NCI-H69 (cell line): Measurements from ENCODE around the gene CTAGE9.
"Not testable (repeated sequence)": the region's sequence is repeated elsewhere in the genome, so short reads cannot be mapped to it uniquely, and the experiment has no call there.

Experiments
- DNase-seq: peaks from one replicate; lab custom pipeline; 2025; lab: John Stamatoyannopoulos, UW

CTAGE9 gene

DNA sequence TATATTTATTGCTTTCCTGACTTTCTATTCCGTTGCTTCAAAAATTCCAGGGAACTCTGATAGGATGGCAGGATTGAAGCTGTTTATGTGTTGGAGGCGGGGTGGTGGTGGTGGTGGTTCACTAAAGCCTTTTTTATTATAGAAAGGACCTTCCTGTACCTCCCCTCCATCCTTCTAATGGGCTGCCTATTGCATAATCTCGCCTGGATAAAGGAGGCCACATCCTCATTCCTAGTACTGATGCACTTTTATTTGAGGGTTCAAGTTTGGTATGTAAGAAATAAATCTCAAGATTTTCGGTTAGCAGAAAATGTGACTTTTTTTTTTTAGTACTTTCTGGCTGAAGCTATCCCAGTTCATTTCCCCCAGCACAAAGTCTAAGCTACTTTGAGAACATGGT lies 18.7 kb upstream of the CTAGE9 start:
- no peak for DNase-seq

DNA sequence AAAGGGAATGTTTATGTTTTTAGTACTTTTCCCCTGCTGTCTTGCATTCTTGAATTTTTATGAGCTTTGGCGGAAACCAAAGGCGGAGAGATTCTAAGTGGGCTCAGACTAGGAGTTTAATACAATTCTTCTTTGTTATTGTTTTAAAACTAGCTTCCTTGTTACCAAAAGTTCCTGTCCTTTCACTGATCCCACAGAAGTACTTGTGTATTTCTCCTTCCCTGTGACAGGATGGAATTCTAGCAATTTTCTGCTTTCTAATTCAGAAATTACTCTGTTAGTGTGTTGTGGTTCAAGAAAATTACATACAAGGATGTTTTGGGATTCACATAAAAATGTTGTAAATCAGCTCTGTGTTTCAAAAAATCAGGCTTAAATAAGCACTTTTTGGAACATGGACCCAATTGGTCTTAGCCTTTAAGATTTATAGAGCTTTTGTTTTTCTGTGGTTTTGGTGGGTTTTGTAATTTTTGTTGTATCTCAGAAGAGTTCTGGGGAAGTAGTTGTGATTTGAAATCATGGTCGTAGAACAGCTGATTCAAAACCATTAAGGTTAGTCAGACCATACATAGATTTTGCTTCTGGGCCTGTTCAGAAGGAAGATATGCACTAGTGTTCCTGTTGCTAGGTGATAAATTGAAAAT lies 17.6 kb upstream of the CTAGE9 start:
- DNase-seq, result no peak

DNA sequence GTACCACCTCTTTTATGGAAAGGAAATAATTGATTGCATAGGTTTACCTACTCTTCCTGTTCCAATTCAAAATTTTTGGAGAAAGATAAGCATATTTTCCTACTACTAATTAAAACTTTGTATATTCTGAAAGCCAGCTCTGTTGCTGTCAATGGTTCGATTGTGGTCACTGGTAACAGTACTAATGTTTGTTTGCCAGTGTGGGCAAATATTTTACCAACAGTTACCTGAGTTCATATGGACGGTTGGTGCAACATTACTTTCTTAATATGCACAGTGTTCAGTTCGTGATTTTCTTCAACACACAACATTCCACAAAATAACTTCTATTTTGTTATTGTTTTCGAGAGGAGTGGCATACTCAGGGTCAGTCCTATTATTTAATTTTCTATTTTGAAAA lies 17.1 kb upstream of the CTAGE9 start:
- no peak for DNase-seq

DNA sequence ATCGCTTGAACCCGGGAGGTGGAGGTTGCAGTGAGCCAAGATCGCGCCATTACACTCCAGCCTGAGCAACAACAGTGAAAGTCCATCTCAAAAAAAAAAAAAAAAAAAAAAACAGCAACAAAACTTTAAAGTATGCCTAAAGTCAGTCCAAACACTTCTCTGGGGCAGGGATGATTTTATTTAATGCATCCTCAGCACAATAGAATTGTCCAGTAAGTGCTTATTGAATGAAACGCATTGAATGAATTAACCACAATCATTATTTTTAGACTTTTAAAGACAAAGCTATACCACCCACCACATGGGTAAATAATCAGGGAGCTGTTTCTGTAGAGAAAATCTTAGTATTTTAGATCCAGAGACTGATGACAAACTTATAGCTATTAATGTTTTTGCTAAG lies 16.6 kb upstream of the CTAGE9 start:
- no peak for DNase-seq

DNA sequence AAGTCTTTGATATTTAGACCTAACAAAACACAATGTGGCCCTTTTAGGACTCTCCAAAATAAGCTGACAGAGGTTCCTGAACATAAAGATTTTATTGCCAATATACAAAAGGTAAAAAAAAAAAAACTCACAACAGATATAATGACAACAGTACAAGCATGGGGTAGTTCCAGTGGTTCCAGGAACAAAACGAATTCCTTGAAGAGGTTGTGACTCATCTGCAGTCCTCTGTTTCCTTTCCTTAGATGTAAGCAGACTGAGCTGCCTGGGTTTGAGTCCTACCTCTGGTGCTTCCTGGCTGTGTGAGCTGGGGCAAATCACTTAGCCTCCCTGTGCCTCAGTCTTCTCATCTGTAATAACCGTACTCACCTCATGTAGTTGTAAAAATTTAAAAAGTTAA lies 13.3 kb upstream of the CTAGE9 start:
- no peak for DNase-seq

DNA sequence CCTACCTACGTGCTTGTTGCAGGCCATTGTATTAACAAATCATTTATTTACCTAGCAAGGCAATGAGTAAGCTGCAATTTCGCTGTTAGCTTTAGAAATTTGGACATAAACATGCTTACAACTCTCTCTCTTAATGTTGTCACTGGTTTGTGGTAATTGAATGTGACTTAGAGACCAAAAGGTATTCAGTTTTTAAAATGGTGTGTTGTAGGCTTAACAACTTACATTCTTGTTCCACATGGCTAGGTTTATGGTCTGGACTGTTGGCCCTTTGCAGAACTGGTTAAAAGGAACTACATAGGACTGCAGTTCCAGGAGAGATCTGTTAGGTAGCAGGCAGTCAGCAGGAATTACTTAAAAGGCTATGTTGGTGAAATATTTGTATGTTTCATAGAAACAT lies 10.3 kb upstream of the CTAGE9 start:
- no peak for DNase-seq

DNA sequence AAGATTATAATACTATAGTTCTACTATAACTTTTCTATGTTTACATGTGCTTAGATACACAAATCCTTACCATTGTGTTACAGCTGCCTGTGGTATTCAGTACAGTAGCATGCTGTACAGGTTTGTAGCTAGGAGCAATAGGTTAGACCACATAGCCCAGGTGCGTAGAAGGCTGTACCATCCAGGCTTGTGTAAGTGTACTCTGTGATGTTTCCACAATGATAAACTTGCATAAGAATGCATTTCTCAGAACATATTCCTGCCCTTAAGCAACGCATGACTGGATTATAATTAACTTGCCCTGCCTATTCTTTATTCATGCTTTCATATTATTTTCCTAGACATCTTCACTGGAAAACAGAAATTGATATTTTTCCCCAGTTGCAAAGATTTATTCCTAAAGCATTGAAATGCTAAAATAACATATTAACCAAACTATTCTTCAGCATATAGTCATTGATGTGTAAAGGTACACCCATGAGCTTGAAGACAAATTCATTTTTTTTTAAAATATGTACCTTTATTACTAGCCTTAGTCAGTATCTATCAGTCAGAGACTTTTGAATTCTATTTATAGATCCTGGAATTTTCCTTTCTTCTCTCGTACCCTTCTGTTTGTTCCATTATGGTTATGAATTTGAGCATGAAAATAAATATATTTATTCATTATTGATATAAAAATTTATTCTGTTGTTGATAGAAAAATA lies 7.2 kb upstream of the CTAGE9 start:
- no peak for DNase-seq

DNA sequence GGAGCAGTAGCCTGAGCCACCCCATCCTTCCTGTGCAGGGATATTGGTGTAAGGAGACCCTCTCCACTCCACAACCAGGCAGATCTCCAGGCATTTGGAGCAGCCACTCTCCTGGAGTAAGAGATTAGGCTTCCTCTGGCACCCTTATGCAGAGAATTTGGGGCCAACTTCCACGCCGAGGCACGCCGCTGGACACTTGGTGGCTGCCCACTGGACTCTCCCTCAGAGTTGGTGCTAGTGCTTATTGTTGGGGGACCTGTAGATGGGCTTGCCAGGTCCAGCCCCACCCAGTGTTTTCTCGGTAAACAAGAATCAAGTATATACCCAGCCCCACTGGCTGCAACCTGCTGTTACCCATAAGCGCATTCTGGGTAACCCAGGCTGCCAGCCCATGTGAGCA lies 4.8 kb upstream of the CTAGE9 start:
- DNase-seq, result not testable (repeated sequence)

DNA sequence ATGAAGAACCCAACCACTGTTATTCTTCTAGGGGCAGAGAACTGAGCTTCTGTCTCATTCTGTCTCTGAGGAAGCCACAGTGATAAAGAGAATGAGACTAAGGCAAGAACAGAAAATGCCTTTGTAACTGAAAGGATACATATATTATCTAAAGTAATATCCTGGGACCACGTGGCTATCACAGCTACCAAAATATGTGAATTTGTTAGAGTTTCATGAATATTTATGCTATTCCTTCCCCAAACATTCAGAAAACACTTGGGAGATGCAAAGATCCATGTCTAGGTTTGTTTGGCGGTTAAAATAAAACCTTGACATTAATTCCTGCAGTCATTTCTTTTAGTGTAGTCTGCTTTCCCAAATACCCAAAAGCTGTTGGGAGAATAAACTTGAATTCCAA lies 6.9 kb downstream of the CTAGE9 start:
- DNase-seq, result not testable (repeated sequence)

DNA sequence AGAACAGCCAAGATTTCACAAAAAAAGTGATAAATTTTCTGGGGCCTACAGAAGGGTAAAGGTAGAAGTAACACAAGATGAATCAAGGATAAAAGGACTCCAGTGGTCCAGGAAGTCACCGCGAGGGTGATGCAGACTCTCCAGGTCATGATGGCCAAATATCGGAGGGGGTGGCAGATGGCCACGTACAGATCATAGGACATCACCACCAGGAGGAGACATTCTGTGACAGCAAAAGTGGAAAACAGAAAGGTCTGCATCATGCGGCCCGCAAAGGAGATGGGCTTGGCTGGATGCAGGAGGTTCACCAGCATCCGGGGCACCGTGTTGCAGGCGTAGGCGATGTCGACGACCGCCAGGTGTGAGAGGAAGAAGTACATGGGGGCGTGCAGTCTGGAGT lies 10.0 kb downstream of the CTAGE9 start:
- DNase-seq, result not testable (repeated sequence)

DNA sequence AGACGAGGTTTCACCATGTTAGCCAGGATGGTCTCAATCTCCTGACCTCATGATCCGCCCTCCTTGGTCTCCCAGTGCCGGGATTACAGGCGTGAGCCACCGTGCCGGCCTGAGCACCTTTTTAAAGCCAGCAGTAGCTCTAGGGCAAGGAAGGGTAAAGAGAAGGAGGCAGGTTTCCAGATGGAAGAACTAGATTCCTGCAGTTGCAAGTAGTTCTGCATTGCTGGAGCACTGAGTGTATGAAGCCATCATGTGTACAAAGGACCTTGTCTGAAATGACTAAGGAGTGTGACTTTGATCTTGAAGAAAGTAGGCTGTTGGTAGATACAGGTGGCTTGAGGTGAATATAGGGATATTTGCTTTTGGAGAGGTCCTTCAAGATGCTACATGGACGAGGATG lies 13.9 kb downstream of the CTAGE9 start:
- no peak for DNase-seq

DNA sequence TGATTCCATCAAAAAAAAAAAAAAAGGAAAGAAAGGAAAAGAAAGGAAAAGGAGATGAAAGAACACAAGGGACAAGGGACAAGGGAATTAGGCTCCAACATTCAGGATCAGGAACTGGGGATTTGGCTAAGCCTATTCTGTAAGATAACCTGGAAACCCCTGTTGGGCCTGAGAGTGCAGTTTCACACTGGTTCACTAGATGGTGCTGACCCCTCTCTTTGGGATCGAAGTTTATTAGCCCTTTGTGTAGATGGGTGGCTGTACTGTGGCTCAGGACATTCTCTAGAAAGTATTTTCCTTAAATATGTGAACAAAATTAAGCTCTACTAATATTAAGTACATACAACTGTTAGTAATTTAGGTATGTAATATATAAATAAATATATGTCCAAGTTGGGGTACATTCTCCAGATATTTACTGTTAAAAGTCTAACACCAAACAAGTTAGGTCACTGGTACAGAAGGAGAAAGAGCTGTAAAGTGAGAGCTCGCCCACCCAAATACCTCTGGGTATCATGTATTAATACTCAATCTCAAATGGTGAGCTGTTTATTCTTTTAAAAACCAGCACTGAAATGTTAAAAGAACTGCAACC lies 15.9 kb downstream of the CTAGE9 start:
- peak; percentile 71 for DNase-seq

DNA sequence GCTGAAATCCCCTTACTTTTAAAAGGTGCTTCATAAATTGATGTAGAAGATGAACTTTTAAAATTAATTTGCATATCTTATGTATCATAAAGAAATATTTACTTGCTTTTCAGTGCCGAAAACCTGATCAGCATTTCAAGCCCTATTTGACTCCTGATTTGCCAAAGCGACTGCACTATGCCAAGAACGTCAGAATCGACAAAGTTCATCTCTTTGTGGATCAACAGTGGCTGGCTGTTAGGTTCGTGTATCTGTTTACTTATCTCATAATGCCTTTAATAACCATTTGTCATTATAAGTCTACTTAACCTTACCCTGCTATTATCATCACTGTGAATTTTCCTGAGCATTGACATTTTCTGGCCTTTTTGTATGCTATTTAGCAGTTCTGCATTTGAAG lies 17.4 kb downstream of the CTAGE9 start:
- DNase-seq, result no peak

DNA sequence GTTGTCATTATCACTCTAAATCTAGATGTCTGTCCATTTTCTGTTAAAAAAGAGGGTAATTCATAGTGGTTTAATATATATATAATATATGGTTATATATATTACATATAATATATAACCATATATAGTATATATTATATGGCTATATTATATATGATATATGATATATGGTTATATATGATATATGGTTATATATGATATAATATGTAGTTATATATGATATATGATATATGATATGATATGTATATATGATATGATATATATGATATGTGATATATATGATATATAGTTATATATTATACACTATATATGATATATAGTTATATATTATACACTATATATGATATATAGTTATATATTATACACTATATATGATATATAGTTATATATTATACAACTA lies 18.2 kb downstream of the CTAGE9 start:
- DNase-seq, result no peak

DNA sequence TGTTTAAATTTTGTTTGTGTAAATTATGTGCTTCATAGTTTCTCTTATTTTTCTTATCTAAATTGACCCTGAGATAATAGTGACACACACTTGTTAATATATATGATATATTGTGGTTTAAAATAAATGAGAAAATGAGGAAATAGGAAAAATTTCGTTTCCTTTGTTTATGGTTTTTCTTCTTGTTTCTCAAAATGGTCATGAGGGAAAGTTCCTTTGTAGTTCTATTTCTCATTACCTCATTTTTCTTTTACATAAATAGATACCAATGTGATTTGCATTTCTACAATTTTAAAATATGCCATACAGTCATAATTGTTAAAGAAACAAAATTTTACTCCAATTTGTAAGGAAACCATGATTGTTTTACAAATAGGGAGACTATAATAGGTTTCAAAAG lies 18.8 kb downstream of the CTAGE9 start:
- DNase-seq, result no peak

DNA sequence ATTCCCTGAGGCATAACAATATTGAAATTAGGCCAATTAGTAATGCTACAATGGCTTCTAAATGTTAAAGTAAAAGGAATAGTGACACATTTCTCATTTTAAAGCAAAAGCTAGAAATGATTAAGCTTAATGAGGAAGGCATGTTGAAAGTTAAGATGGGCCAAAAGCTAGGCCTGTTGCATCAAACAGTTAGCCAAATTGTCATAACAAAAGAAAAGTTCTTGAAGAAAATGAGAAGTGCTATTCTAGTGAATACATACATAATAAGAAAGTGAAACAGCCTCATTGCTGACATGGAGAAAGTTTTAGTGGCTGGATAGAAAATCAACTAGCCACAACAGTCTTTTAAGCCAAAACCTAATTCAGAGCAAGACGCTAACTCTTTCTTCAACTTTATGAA lies 22.5 kb downstream of the CTAGE9 start:
- no peak for DNase-seq

DNA sequence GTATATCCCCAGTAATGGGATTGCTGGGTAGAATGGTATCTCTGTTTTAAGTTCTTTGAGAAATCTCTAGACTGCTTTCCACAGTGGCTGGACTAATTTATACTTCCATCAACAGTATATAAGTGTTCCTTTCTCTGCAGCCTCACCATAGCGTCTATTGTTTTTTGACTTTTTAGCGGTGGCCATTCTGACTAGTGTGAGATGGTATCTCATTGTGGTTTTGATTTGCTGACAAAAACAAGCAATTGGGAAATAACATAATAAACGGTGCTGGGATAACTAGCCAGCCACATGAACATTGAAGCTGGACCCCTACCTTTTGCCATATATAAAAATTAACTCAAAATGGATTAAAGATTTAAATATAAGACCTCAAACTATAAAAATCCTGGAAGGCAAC lies 23.8 kb downstream of the CTAGE9 start:
- DNase-seq, result no peak

DNA sequence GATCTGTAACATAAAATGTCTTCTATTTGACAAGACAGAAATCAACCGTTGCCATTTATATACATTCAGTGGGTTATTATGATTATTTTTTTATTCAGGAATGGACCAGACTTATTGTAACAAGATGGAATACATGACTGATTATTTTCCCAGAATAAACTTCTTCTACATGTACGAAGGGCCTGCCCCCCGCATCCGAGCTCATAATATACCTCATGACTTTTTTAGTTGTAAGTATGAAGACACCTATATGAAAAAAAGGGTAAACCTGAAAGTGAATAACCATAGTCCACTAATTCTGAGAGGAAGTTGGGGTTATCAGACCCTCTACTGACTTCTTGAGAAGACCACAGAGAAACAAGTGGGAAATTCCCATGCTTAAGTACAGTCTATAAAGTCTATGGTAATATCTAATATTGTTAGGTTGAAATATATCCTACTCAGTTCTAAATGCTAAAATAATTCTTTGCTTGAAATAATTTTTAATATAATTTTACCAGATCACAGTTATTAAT lies 25.5 kb downstream of the CTAGE9 start:
- no peak for DNase-seq

DNA sequence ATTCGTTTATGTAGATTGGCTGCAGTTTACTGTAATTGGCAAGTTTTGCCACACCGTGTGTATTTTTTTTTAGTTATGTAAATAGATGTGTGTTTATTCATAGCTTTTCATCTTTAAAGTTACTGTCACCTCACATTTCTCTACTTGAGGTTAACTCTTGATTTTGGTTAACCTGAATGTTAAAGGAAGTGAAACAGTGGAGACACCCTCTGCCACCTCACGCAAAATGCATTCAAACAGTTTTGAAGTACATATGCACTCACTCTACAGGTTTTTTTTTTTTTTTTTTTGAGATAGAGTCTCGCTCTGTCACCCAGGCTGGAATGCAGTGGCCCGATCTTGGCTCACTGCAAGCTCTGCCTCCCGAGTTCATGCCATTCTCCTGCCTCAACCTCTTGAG lies 27.3 kb downstream of the CTAGE9 start:
- DNase-seq, result no peak

DNA sequence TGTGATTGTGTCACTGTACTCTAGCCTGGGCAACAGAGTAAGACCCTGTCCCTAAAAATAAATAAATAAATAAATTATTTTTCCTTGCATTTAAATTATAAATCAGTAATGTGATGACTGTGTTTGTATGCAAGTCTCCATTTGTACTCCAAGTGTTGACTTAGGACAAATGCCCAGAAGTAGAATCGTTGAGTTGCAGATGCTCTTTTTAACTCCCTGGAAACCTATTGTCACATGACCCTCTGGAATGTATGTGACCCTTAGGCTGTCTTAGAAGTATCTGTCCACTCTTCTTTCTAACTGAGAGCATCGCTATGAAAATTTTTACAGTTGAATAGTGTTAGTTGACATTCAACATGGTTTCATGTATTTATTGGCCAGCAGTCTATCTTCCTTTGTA lies 28.4 kb downstream of the CTAGE9 start:
- DNase-seq, result peak; percentile 15

DNA sequence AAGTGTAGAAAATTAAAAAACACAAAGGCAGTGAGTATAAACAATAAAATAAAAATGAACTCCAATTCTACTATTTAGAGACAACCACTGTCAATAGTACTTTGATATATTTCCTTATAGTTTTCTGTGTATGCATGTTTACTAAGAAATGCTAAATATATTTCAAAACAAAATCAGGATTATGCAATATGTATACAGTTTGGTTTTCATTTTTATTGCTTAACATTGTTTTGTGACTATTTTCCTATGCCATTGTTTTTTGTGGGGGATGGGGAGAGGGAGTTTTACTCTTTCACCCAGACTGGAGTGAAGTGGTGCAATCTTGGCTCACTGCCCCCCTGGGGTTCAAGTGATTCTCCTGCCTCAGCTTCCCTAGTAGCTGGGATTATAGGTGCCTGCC lies 29.2 kb downstream of the CTAGE9 start:
- no peak for DNase-seq

DNA sequence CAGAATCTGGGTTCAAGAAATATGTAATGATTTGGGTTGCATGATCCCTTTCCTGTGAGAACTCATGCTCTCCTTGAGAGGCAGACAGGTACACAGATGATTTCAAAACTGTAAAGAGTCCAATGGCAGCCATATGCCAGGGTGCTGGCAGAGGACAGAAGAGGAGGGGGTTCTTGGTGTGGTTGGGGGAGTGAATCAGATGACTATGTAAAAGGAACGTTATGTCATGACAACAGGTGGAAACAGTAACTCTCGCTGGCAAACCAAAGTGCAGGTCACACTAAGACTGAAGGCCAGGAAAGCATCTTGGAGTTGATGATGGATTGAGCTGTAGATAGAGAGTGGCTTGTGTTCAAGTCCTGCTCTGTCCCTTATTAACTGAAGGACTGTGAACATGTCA lies 29.9 kb downstream of the CTAGE9 start:
- DNase-seq, result no peak

DNA sequence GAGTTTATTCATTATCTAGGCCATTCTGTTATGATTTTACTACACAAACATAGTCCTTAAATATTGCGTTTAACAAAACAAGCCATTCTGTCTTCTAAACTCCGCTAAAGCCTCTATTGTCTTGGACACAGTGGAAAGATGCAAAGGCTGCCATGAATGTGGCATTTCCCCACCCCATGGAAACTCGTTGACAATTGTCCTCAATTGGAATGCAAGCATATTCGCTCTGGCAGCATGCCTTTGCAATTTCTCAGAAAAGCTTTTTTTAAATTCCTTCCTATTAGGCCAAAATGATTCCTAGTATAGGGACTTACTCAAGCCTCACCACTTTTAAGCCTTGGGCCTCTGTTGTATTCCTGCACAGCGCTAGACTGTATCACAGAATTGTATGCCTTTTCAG lies 32.4 kb downstream of the CTAGE9 start:
- DNase-seq, result no peak

DNA sequence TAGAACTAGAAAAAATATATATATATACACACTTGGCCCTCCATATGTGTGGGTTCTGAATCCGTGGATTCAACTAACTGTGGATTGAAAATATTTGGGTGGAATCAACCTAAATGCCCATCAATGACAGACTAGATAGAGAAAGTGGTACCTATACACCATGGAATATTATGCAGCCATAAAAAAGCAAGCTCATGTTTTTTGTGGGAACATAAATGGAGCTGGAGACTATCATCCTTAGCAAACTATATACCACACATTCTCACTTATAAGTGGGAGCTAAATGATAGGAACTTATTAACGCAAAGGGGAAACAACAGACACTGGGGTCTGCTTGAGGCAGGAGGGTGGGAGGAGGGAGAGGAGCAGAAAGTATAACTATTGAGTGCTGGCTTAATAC lies 37.6 kb downstream of the CTAGE9 start:
- no peak for DNase-seq
